Esophagus squamous epithelium (tissue), 5 donors: ENCODE data around the gene CSDE1. TPM values are rescaled to one million over a fixed set of nuclear protein-coding genes. Genes with fewer than 3 reads are reported as not detected.
"Not testable (repeated sequence)": the region's sequence is repeated elsewhere in the genome, so short reads cannot be mapped to it uniquely, and the experiment has no call there.

Experiments
- DNase-seq: peaks from one replicate; lab custom pipeline; 2025; lab: John Stamatoyannopoulos, UW
- H3K27ac ChIP-seq, 4 donors: fragments of 200-600 bp; sonication (generic); one replicate each; pipeline ENCODE4 v1.5.1; 2016 to 2019; ENCODE audit warnings: mild to moderate bottlenecking in 1 of 4
- H3K27me3 ChIP-seq, 4 donors: fragments of 200-600 bp; sonication (generic); 1 replicate in 3 of 4; 2 replicates in 1 of 4; pipeline versions ENCODE4 v1.5.1 to v1.6.0; 2017 to 2021; ENCODE audit warnings: antibody characterized with exemption in 1 of 4
- H3K36me3 ChIP-seq, 3 donors: fragments of 200-600 bp; sonication (generic); one replicate each; pipeline ENCODE4 v1.5.1; 2016 to 2019
- H3K4me1 ChIP-seq, 3 donors: fragments of 200-600 bp; sonication (generic); one replicate each; pipeline ENCODE4 v1.5.1; 2017 to 2019
- H3K4me3 ChIP-seq, 4 donors: fragments of 200-600 bp; sonication (generic); 1 replicate in 3 of 4; 2 replicates in 1 of 4; pipeline ENCODE4 v1.5.1; 2016 to 2019; ENCODE audit warnings: mild to moderate bottlenecking in 2 of 4, moderate library complexity in 1 of 4
- H3K9me3 ChIP-seq, 3 donors: fragments of 200-600 bp; sonication (generic); one replicate each; pipeline ENCODE4 v1.5.1; 2016 to 2019
- POLR2A ChIP-seq, 4 donors: fragments of 450-650 bp; IDR thresholded peaks; one replicate each; pipeline ENCODE4 v1.6.1; 2017; ENCODE audit warnings: antibody characterized with exemption in 4 of 4, mild to moderate bottlenecking in 4 of 4, moderate library complexity in 3 of 4
- WGBS, 2 donors: methylation state at CpG; one replicate each; pipeline ENCODE4 v1.1.5; 2018; 5-methylcytosine and 5-hydroxymethylcytosine counted together
- intact Hi-C: fragments of 100-400 bp; cut with DNase I; formaldehyde crosslinking; loops from one replicate; pipeline ENCODE4 v1.15.0; 2022
- total RNA-seq, 4 donors: library from RNA; depleted of rRNA; stranded (reverse); fragments of >200 nt; gene quantifications; one replicate each; pipeline ENCODE4 v1.1.0, GENCODE V29; 2016
- TF ChIP-seq, protein P1 (sequence below), 6 experiments: fragments of 450-650 bp in 4 of 6; fragments of 200-600 bp in 2 of 6; sonication (generic) in 2 of 6; IDR thresholded peaks; one replicate each; pipeline ENCODE4 v1.5.1; 2016 to 2019; ENCODE audit warnings: antibody characterized with exemption in 6 of 6, mild to moderate bottlenecking in 4 of 6, moderate library complexity in 4 of 6
- donor health status: DM: yes; HTN: yes; CAD: no.

Gene CSDE1
- total RNA-seq, 4 donors from 2014 or later: 311 to 845 (median 638) TPM

DNA sequence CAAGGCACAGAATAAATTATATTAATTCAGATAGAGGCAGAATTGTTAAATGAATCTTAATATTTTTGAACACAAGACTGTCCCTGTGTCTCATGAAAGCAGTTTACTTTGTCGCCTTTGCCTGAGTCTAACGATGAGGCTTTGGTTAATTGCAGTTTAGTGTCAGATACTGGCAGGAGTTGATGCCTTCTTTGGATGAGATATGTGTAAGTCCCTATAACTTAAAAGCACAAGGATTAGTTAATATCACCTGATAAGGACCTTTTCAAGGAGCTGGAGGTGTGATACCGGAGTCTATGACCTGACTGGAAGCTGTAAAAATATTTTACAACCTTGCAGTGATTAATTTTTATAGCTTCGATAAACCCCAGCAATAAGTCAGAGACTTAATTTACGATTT lies 24.7 kb upstream of the CSDE1 start:
- no peak overlapping the region for H3K27ac ChIP-seq
- no peak for DNase-seq
- peaks cover 0 to 24% (median 0%) of the 10 kb centered on the region in 4 donors for H3K27me3 ChIP-seq
- TF ChIP-seq, protein P1, sequence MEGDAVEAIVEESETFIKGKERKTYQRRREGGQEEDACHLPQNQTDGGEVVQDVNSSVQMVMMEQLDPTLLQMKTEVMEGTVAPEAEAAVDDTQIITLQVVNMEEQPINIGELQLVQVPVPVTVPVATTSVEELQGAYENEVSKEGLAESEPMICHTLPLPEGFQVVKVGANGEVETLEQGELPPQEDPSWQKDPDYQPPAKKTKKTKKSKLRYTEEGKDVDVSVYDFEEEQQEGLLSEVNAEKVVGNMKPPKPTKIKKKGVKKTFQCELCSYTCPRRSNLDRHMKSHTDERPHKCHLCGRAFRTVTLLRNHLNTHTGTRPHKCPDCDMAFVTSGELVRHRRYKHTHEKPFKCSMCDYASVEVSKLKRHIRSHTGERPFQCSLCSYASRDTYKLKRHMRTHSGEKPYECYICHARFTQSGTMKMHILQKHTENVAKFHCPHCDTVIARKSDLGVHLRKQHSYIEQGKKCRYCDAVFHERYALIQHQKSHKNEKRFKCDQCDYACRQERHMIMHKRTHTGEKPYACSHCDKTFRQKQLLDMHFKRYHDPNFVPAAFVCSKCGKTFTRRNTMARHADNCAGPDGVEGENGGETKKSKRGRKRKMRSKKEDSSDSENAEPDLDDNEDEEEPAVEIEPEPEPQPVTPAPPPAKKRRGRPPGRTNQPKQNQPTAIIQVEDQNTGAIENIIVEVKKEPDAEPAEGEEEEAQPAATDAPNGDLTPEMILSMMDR (IDR thresholded peaks at IDR 0.05): no peak
- TF ChIP-seq POLR2A (IDR thresholded peaks at IDR 0.05): no peak
- intact Hi-C loops: no loop called here
- H3K4me3 ChIP-seq: no peak overlapping the region
- peaks cover 6 to 25% (median 10%) of the 10 kb centered on the region in 3 donors for H3K4me1 ChIP-seq
- peaks cover 0 to 9% (median 0%) of the 10 kb centered on the region in 3 donors for H3K9me3 ChIP-seq
- WGBS, 2 donors: 83 to 86% methylated on average over 5 of the region's 5 CpGs
- peaks cover 0 to 16% (median 0%) of the 10 kb centered on the region in 3 donors for H3K36me3 ChIP-seq

GRCh38 chr1:114780344-114781226 lies 22.8 kb upstream of the CSDE1 start, which contains the start of gene SIKE1:
Gene SIKE1, minus strand, starts transcription at chr1:114780685. Its CDS starts 78 bp downstream, at chr1:114780607.
- Histone ChIP-seq H3K4me1 (peaks cover 6 to 25% (median 10%) of the 10 kb centered on the region in 3 donors), H3K36me3 (peaks cover 0 to 32% (median 0%) of the 10 kb centered on the region in 3 donors), H3K27ac (peak within 1 kb of the TSS; percentile 92 to 96 (median 92)), H3K4me3 (peak within 1 kb of the TSS; percentile 72 to 92 (median 83)), H3K27me3 (peaks cover 0 to 15% (median 0%) of the 10 kb centered on the region in 4 donors), H3K9me3 (no peaks in the 10 kb centered on the region)
- peak in 2 of 4 donors; percentile 79 to 82 for TF ChIP-seq POLR2A (IDR thresholded peaks at IDR 0.05)
- TF ChIP-seq, protein P1 (IDR thresholded peaks at IDR 0.05): peak in 2 of 6 experiments; percentile 9 to 24
- intact Hi-C loops: no loop called here
- 22 to 32% methylated on average over 31 to 41 of the region's 53 CpGs for WGBS, 2 donors
- peak; percentile 73 for DNase-seq

- Histone ChIP-seq H3K27me3 (peaks cover 0 to 15% (median 0%) of the 10 kb centered on the region in 4 donors), H3K4me3 (peak overlapping the region; percentile 72 to 92 (median 83)), H3K4me1 (peaks cover 6 to 25% (median 10%) of the 10 kb centered on the region in 3 donors), H3K36me3 (peaks cover 0 to 41% (median 6%) of the 10 kb centered on the region in 3 donors), H3K27ac (peak overlapping the region; percentile 92 to 96 (median 92)), H3K9me3 (no peaks in the 10 kb centered on the region)
- DNase-seq: no peak
- TF ChIP-seq, protein P1 (IDR thresholded peaks at IDR 0.05): no peak
- no peak for TF ChIP-seq POLR2A (IDR thresholded peaks at IDR 0.05)
- intact Hi-C loops: no loop called here
These were observed 21.9 kb upstream of the CSDE1 start for GRCh38 chr1:114779722-114780121.

GRCh38 chr1:114776726-114777125 lies 18.9 kb upstream of the CSDE1 start:
- H3K4me3 ChIP-seq, intact Hi-C loops, DNase-seq, H3K27ac ChIP-seq, H3K9me3 ChIP-seq, H3K27me3 ChIP-seq: not testable (repeated sequence)
- WGBS, 2 donors: 92 to 95% methylated on average over 4 of the region's 4 CpGs
- peaks cover 6 to 25% (median 10%) of the 10 kb centered on the region in 3 donors for H3K4me1 ChIP-seq
- H3K36me3 ChIP-seq: peaks cover 0 to 71% (median 6%) of the 10 kb centered on the region in 3 donors

- WGBS, 2 donors: 93 to 94% methylated on average over 1 of the region's 1 CpG
- TF ChIP-seq, protein P1 (IDR thresholded peaks at IDR 0.05): no peak
- no peak for TF ChIP-seq POLR2A (IDR thresholded peaks at IDR 0.05)
- peaks cover 0 to 87% (median 8%) of the 10 kb centered on the region in 3 donors for H3K36me3 ChIP-seq
These were observed 14.2 kb upstream of the CSDE1 start for GRCh38 chr1:114771992-114772391.

More at GRCh38 chr1:114771992-114772391, 14.2 kb upstream of the CSDE1 start:
- no peak overlapping the region for H3K4me3 ChIP-seq
- no peaks in the 10 kb centered on the region for H3K27me3 ChIP-seq
- no peaks in the 10 kb centered on the region for H3K9me3 ChIP-seq
- H3K27ac ChIP-seq: no peak overlapping the region
- intact Hi-C loops: no loop called here
- no peaks in the 10 kb centered on the region for H3K4me1 ChIP-seq
- DNase-seq: no peak
